Measurements from ENCODE around the gene FBP2.

DNA sequence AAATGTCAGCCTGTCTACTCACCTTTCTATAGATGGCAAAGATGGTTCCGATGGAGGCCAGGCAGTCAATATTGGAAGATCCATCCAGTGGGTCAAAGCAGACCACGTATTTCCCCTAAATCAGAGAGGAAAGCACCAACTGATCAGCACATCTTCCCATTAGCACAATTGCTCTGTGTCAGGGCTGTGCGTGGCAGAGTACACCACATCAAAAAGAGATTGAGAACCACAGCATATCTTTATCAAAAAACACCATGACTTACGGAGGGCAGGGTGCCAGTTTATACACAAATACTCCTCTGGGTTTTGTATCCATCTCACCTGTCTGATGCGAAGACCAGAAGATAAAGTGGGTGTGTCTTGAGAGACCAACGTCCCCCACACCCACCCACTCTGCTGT lies 9.1 kb downstream of the FBP2 start:
- TF ChIP-seq EZH2 (IDR thresholded peaks at IDR 0.05; ENCODE audit: low read length, missing control alignments): no peak
- TF ChIP-seq, protein P1, sequence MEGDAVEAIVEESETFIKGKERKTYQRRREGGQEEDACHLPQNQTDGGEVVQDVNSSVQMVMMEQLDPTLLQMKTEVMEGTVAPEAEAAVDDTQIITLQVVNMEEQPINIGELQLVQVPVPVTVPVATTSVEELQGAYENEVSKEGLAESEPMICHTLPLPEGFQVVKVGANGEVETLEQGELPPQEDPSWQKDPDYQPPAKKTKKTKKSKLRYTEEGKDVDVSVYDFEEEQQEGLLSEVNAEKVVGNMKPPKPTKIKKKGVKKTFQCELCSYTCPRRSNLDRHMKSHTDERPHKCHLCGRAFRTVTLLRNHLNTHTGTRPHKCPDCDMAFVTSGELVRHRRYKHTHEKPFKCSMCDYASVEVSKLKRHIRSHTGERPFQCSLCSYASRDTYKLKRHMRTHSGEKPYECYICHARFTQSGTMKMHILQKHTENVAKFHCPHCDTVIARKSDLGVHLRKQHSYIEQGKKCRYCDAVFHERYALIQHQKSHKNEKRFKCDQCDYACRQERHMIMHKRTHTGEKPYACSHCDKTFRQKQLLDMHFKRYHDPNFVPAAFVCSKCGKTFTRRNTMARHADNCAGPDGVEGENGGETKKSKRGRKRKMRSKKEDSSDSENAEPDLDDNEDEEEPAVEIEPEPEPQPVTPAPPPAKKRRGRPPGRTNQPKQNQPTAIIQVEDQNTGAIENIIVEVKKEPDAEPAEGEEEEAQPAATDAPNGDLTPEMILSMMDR (conservative IDR thresholded peaks at IDR 0.05 in 1 of 2, IDR thresholded peaks at IDR 0.05 in 1 of 2; ENCODE audit: low read depth in 1 of 2, low read length in 2 of 2): no peak
